K562 (cell line): ENCODE data around the gene TRAPPC13. TPM values are rescaled to one million over a fixed set of nuclear protein-coding genes. Genes with fewer than 3 reads are reported as not detected.
A peak's percentile ranks its signal among the peaks of the same experiment; 100 is the strongest.

Experiments
- ARNT ChIP-seq, 2 experiments: fragments of 450-650 bp; IDR thresholded peaks; 2 replicates each; pipeline ENCODE4 v1.6.1; 2016; ENCODE audit warnings: mild to moderate bottlenecking in 1 of 2
- CBX3 ChIP-seq, 2 experiments: IDR thresholded peaks; 1 replicate in 1 of 2; 2 replicates in 1 of 2; pipeline ENCODE4 v1.6.1; 2012; ENCODE audit warnings: inconsistent platforms in 2 of 2, low read length in 2 of 2, borderline replicate concordance in 1 of 2, control low read depth in 1 of 2
- CHD4 ChIP-seq: fragments of 200-600 bp; sonication (generic); IDR thresholded peaks from 3 replicates; pipeline ENCODE4 v1.6.1; 2012; ENCODE audit warnings: low read depth, mild to moderate bottlenecking, mixed read lengths, low read length, inconsistent platforms; ENCODE audit not compliant: insufficient read depth, insufficient replicate concordance, poor library complexity, severe bottlenecking
- DMBX1 ChIP-seq: fragments of 250-450 bp; sonication (Bioruptor Pico); IDR thresholded peaks from 2 replicates; pipeline ENCODE4 v1.8.0; 2022; ENCODE audit warnings: inconsistent platforms, mild to moderate bottlenecking, moderate library complexity, borderline replicate concordance
- JUN ChIP-seq, 2 experiments: sonication (generic) in 1 of 2; formaldehyde crosslinking in 1 of 2; IDR thresholded peaks; 2 replicates each; pipeline versions ENCODE4 v1.6.1 to v1.8.0; 2012 to 2022; ENCODE audit warnings: borderline replicate concordance in 2 of 2, mild to moderate bottlenecking in 2 of 2, improper control_type of control experiment in 1 of 2, low read depth in 1 of 2, low read length in 1 of 2, missing genetic modification reagents in 1 of 2
- KLF6 ChIP-seq: fragments of 250-450 bp; sonication (Bioruptor Pico); IDR thresholded peaks from 2 replicates; pipeline ENCODE4 v1.4.0; 2020; ENCODE audit warnings: mild to moderate bottlenecking, moderate library complexity, borderline replicate concordance
- MAFK ChIP-seq: IDR thresholded peaks from 2 replicates; pipeline ENCODE4 v1.6.1; 2011; ENCODE audit warnings: low read length, improper control_type of control experiment
- MCM5 ChIP-seq: fragments of 450-650 bp; IDR thresholded peaks from 2 replicates; pipeline ENCODE4 v1.6.1; 2016; ENCODE audit warnings: low read depth
- NUFIP1 ChIP-seq: fragments of 450-650 bp; IDR thresholded peaks from 2 replicates; pipeline ENCODE4 v1.6.1; 2018; ENCODE audit not compliant: partially characterized antibody
- PCBP2 ChIP-seq: fragments of 200-400 bp; formaldehyde crosslinking; IDR thresholded peaks from 2 replicates; pipeline ENCODE4 v1.6.1; 2018; ENCODE audit warnings: low read length, low read depth, mild to moderate bottlenecking, moderate library complexity; ENCODE audit not compliant: poor library complexity, severe bottlenecking
- TCF3 ChIP-seq: sonication (generic); formaldehyde crosslinking; IDR thresholded peaks from 2 replicates; pipeline ENCODE4 v1.4.0; 2020; ENCODE audit warnings: mild to moderate bottlenecking, missing genetic modification reagents
- TOE1 ChIP-seq, 2 experiments: fragments of 450-650 bp in 1 of 2; sonication (generic) in 1 of 2; formaldehyde crosslinking in 1 of 2; IDR thresholded peaks; 2 replicates each; pipeline versions ENCODE4 v1.7.1 to v1.8.0; 2016 to 2022; ENCODE audit warnings: borderline replicate concordance in 2 of 2, mild to moderate bottlenecking in 2 of 2, antibody characterized with exemption in 1 of 2, inconsistent platforms in 1 of 2, low read depth in 1 of 2, missing genetic modification reagents in 1 of 2, moderate library complexity in 1 of 2
- ZNF12 ChIP-seq: sonication (generic); formaldehyde crosslinking; IDR thresholded peaks from 2 replicates; pipeline ENCODE4 v1.4.0; 2020; ENCODE audit warnings: mild to moderate bottlenecking, missing genetic modification reagents
- ZNF212 ChIP-seq: fragments of 450-650 bp; formaldehyde crosslinking; IDR thresholded peaks from 2 replicates; pipeline ENCODE4 v1.4.0; 2020; ENCODE audit warnings: mild to moderate bottlenecking
- polyA plus RNA-seq, 8 experiments: library from polyadenylated mRNA; depleted of rRNA in 4 of 8; stranded (reverse) in 5 of 8; unstranded in 3 of 8; fragments of >200 nt; fragmentation: Nextera tagmentation in 2 of 8; fragmentation: Illumina TruSeq in 1 of 8; extraction: Ambion mirVana in 2 of 8; extraction: Trizol in 1 of 8; gene quantifications; 2 replicates each; pipeline versions ENCODE4 v1.2.1 to v1.2.3, GENCODE V29; 2011 to 2014; ENCODE audit warnings: inconsistent platforms in 1 of 8, missing spikeins in 1 of 8
- total RNA-seq, 7 experiments: library from RNA; depleted of rRNA in 6 of 7; stranded (reverse); fragments of >200 nt in 6 of 7; fragmentation: Illumina TruSeq in 2 of 7; extraction: Trizol in 2 of 7; gene quantifications; 2 replicates each; pipeline versions ENCODE4 v1.2.1 to v1.2.3, GENCODE V29; 2011 to 2021; ENCODE audit warnings: low replicate concordance in 1 of 7
- TF ChIP-seq, protein P1 (sequence below): fragments of 250-450 bp; sonication (Bioruptor Pico); IDR thresholded peaks from 2 replicates; pipeline ENCODE4 v1.4.0; 2020; ENCODE audit warnings: mild to moderate bottlenecking, moderate library complexity, borderline replicate concordance
- TF ChIP-seq, protein P2 (sequence below): fragments of 450-650 bp; conservative IDR thresholded peaks from 2 replicates; pipeline ENCODE4 v1.6.1; 2016; ENCODE audit warnings: missing genetic modification characterization, low read depth, mild to moderate bottlenecking, control low read depth, missing compliant biosample characterization
- TF ChIP-seq, protein P3 (sequence below): fragments of 450-650 bp; IDR thresholded peaks from 2 replicates; pipeline ENCODE4 v1.7.0; 2016; ENCODE audit warnings: borderline replicate concordance
- TF ChIP-seq, protein P4 (sequence below): fragments of 250-450 bp; sonication (Bioruptor Pico); IDR thresholded peaks from 2 replicates; pipeline ENCODE4 v1.8.0; 2021; ENCODE audit warnings: moderate library complexity, mild to moderate bottlenecking, inconsistent platforms
- TF ChIP-seq, protein P5 (sequence below): fragments of 200-800 bp; sonication (Bioruptor generic); IDR thresholded peaks from 2 replicates; pipeline ENCODE4 v1.6.1; 2017; ENCODE audit warnings: missing genetic modification characterization, missing compliant biosample characterization

Gene TRAPPC13
- total and polyA plus RNA-seq, 9 of the 15 experiments (the other 6 are each of a cell fraction or from before 2014, with no cell fraction given): 16.2 to 43.8 (median 24.0) TPM

DNA sequence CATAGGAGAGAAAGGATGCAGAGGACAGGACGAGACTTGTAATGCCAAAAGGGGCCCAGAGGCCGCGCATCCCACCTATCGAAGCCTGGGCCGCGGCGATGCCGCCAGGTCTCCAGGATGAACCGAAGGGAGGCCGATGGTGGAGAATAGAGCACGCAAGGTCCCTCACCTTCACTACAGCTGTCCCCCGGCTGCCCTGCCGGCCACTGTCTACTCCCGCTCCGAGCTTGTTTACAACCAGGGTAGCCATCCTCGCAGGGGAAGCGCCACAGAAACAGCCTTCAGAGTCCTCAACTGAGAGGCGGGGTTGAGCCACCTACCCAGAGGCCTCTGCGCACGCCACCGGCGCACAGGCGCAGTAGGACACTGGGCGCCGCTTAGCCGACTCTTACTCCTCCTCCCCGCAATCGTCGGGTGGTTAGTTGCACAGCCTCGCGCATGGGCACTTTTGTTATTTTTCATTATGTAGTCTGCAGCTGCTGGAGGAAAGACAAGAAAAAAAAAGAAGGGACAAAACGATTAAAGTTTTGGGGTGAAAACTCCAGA is 729 bp upstream of the TRAPPC13 start, which contains the start of gene TRIM23 (continued):
- TF ChIP-seq, protein P1, sequence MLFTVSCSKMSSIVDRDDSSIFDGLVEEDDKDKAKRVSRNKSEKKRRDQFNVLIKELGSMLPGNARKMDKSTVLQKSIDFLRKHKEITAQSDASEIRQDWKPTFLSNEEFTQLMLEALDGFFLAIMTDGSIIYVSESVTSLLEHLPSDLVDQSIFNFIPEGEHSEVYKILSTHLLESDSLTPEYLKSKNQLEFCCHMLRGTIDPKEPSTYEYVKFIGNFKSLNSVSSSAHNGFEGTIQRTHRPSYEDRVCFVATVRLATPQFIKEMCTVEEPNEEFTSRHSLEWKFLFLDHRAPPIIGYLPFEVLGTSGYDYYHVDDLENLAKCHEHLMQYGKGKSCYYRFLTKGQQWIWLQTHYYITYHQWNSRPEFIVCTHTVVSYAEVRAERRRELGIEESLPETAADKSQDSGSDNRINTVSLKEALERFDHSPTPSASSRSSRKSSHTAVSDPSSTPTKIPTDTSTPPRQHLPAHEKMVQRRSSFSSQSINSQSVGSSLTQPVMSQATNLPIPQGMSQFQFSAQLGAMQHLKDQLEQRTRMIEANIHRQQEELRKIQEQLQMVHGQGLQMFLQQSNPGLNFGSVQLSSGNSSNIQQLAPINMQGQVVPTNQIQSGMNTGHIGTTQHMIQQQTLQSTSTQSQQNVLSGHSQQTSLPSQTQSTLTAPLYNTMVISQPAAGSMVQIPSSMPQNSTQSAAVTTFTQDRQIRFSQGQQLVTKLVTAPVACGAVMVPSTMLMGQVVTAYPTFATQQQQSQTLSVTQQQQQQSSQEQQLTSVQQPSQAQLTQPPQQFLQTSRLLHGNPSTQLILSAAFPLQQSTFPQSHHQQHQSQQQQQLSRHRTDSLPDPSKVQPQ: no peak
- TF ChIP-seq MCM5 (no peak), CBX3 (IDR thresholded peaks at IDR 0.05; ENCODE audit: borderline replicate concordance in 1 of 2, low read length in 2 of 2) (no peak; a peak in 1 of 3 replicates), JUN (IDR thresholded peaks at IDR 0.05; ENCODE audit: borderline replicate concordance, low read depth, low read length) (no peak; the same call in 1 of the 2 replicates), JUN (CRISPR knock-in tag; IDR thresholded peaks at IDR 0.05; ENCODE audit: borderline replicate concordance) (peak; percentile 81; the same call in 1 of the 2 replicates), MAFK (no peak), PCBP2 (no peak), DMBX1 (no peak), CHD4 (no peak), ARNT (IDR thresholded peaks at IDR 0.05) (no peak; a peak in 1 of 4 replicates), TCF3 (CRISPR knock-in tag) (no peak), TOE1 (IDR thresholded peaks at IDR 0.05; ENCODE audit: borderline replicate concordance) (no peak), TOE1 (CRISPR knock-in tag; IDR thresholded peaks at IDR 0.05; ENCODE audit: borderline replicate concordance, low read depth) (no peak), ZNF212 (CRISPR knock-in tag) (no peak), ZNF12 (CRISPR knock-in tag) (no peak), NUFIP1 (no peak), KLF6 (no peak)
- TF ChIP-seq, protein P2, sequence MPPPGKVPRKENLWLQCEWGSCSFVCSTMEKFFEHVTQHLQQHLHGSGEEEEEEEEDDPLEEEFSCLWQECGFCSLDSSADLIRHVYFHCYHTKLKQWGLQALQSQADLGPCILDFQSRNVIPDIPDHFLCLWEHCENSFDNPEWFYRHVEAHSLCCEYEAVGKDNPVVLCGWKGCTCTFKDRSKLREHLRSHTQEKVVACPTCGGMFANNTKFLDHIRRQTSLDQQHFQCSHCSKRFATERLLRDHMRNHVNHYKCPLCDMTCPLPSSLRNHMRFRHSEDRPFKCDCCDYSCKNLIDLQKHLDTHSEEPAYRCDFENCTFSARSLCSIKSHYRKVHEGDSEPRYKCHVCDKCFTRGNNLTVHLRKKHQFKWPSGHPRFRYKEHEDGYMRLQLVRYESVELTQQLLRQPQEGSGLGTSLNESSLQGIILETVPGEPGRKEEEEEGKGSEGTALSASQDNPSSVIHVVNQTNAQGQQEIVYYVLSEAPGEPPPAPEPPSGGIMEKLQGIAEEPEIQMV (tag): no peak
- TF ChIP-seq, protein P3, sequence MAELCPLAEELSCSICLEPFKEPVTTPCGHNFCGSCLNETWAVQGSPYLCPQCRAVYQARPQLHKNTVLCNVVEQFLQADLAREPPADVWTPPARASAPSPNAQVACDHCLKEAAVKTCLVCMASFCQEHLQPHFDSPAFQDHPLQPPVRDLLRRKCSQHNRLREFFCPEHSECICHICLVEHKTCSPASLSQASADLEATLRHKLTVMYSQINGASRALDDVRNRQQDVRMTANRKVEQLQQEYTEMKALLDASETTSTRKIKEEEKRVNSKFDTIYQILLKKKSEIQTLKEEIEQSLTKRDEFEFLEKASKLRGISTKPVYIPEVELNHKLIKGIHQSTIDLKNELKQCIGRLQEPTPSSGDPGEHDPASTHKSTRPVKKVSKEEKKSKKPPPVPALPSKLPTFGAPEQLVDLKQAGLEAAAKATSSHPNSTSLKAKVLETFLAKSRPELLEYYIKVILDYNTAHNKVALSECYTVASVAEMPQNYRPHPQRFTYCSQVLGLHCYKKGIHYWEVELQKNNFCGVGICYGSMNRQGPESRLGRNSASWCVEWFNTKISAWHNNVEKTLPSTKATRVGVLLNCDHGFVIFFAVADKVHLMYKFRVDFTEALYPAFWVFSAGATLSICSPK: no peak
- TF ChIP-seq, protein P4, sequence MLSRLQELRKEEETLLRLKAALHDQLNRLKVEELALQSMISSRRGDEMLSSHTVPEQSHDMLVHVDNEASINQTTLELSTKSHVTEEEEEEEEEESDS (CRISPR knock-in tag): no peak
- TF ChIP-seq, protein P5, sequence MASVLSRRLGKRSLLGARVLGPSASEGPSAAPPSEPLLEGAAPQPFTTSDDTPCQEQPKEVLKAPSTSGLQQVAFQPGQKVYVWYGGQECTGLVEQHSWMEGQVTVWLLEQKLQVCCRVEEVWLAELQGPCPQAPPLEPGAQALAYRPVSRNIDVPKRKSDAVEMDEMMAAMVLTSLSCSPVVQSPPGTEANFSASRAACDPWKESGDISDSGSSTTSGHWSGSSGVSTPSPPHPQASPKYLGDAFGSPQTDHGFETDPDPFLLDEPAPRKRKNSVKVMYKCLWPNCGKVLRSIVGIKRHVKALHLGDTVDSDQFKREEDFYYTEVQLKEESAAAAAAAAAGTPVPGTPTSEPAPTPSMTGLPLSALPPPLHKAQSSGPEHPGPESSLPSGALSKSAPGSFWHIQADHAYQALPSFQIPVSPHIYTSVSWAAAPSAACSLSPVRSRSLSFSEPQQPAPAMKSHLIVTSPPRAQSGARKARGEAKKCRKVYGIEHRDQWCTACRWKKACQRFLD (CRISPR knock-in tag): no peak
